Adrenal gland (tissue), 12 donors: Measurements from ENCODE around the gene PITRM1. TPM values are rescaled to one million over a fixed set of nuclear protein-coding genes. Genes with fewer than 3 reads are reported as not detected.

ENCODE experiments used
- DNase-seq, 7 donors: peaks; one replicate each; pipeline ENCODE4 v3.0.0-alpha.2; 2019 to 2020
- H3K27ac ChIP-seq, 5 donors: fragments of 200-600 bp; sonication (generic) in 4 of 5; 1 replicate in 3 of 5; 2 replicates in 2 of 5; pipeline versions ENCODE4 v1.5.1 to v1.8.0; 2016 to 2020; ENCODE audit warnings: mild to moderate bottlenecking in 1 of 5
- H3K27me3 ChIP-seq: fragments of 200-600 bp; 2 replicates; pipeline ENCODE4 v1.8.0; 2021
- H3K36me3 ChIP-seq, 2 donors: fragments of 200-600 bp; replicated peaks in 1 of 2; 1 replicate in 1 of 2; 2 replicates in 1 of 2; pipeline versions ENCODE4 v1.5.1 to v1.8.0; 2018 to 2022
- H3K4me1 ChIP-seq, 2 donors: fragments of 200-600 bp; replicated peaks in 1 of 2; 1 replicate in 1 of 2; 2 replicates in 1 of 2; pipeline versions ENCODE4 v1.5.1 to v1.8.0; 2018 to 2021
- H3K4me3 ChIP-seq, 4 donors: fragments of 200-600 bp; sonication (generic) in 3 of 4; one replicate each; pipeline ENCODE4 v1.5.1; 2016 to 2018
- H3K9me3 ChIP-seq, 3 donors: fragments of 200-600 bp; sonication (generic) in 1 of 3; replicated peaks in 1 of 3; 1 replicate in 2 of 3; 2 replicates in 1 of 3; pipeline versions ENCODE4 v1.5.1 to v1.8.0; 2016 to 2021
- POLR2A ChIP-seq, 2 donors: fragments of 450-650 bp; IDR thresholded peaks; one replicate each; pipeline ENCODE4 v1.6.1; 2017; ENCODE audit warnings: antibody characterized with exemption in 2 of 2, mild to moderate bottlenecking in 2 of 2, moderate library complexity in 1 of 2
- WGBS, 4 donors: extraction: QIAGEN DNeasy Blood & Tissue Kit in 2 of 4; methylation state at CpG; one replicate each; pipeline versions ENCODE4 v1.1.5 to v1.1.7; 2013 to 2017; 5-methylcytosine and 5-hydroxymethylcytosine counted together
- intact Hi-C, 2 donors: fragments of 100-400 bp; cut with DNase I; formaldehyde crosslinking; loops; one replicate each; pipeline versions ENCODE4 v1.14.1 to v1.15.0; 2022 to 2023
- polyA plus RNA-seq, 3 donors: library from polyadenylated mRNA; stranded (reverse); fragments of 200-250 nt in 2 of 3; fragments of 350-450 nt in 1 of 3; fragmentation: Illumina TruSeq in 1 of 3; extraction: RNeasy Lipid Tissue Mini Kit (QIAGEN cat#74804) in 1 of 3; gene quantifications; one replicate each; pipeline ENCODE4 v1.2.3, GENCODE V29; 2013 to 2014
- total RNA-seq, 9 donors: library from RNA; depleted of rRNA in 4 of 9; stranded (reverse); fragments of >200 nt in 4 of 9; fragments of 120-200 nt in 1 of 9; fragmentation: NEBNext Ultra II Directional in 1 of 9; extraction: Animal tissue kit (Norgen Biotek cat#: 25700) in 1 of 9; gene quantifications; one replicate each; pipeline versions ENCODE4 v1.1.0 to v1.2.4, GENCODE V29; 2013 to 2023
- TF ChIP-seq, protein P1 (sequence below), 6 experiments: fragments of 450-650 bp in 4 of 6; fragments of 200-600 bp in 2 of 6; sonication (generic) in 1 of 6; IDR thresholded peaks; 1 replicate in 5 of 6; 2 replicates in 1 of 6; pipeline versions ENCODE4 v1.5.1 to v1.8.0; 2016 to 2021; ENCODE audit warnings: antibody characterized with exemption in 6 of 6, mild to moderate bottlenecking in 2 of 6, moderate library complexity in 1 of 6
- donor health status: healthy with polysubstance abuse.
- donor health status: Bipolar disorder and iron deficiency.
- donor health status: DM: yes; HTN: yes; CAD: no.
- donor health status: DM: no; HTN: no; CAD: no.
- donor health status: DM: no; HTN: no; CAD: no.
- donor health status: DM: yes; HTN: yes; CAD: no.

Gene PITRM1
- total and polyA plus RNA-seq, 12 donors, result 83.0 to 204 (median 102) TPM

DNA sequence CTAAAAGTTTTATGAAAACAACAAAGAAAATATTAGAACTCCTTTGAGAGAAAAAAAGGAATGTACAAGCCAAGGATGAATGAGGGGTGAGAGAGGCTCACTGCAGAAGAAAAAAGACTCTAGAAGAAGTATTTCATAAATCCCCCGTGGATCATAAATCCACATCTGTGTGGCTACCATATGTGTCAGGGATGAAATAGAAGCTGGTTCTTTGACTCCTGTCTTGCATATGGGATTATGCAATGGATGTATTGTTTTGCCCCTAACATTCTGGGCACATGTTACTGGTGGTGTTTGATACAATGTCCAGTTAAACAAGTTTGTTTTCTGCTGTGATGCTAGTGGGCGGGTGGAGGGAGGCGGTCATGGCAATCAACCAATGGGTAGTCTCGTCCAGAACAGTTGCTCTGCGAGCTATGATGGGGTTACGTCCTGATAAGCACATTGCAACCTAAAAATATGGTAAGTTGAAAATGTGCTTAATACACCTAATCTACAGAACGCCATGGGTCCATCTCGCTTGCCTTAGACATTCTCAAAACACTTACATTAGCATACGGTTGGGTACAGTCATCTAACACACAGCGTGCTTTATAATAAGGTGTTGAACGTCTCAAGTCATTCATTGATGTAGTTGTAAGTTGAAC is 34.1 kb upstream of the PITRM1 start:
- no peak overlapping the region for H3K27ac ChIP-seq
- no peaks in the 10 kb centered on the region for H3K9me3 ChIP-seq
- H3K27me3 ChIP-seq, result peaks cover 3% of the 10 kb centered on the region
- TF ChIP-seq POLR2A (IDR thresholded peaks at IDR 0.05), result no peak
- TF ChIP-seq, protein P1, sequence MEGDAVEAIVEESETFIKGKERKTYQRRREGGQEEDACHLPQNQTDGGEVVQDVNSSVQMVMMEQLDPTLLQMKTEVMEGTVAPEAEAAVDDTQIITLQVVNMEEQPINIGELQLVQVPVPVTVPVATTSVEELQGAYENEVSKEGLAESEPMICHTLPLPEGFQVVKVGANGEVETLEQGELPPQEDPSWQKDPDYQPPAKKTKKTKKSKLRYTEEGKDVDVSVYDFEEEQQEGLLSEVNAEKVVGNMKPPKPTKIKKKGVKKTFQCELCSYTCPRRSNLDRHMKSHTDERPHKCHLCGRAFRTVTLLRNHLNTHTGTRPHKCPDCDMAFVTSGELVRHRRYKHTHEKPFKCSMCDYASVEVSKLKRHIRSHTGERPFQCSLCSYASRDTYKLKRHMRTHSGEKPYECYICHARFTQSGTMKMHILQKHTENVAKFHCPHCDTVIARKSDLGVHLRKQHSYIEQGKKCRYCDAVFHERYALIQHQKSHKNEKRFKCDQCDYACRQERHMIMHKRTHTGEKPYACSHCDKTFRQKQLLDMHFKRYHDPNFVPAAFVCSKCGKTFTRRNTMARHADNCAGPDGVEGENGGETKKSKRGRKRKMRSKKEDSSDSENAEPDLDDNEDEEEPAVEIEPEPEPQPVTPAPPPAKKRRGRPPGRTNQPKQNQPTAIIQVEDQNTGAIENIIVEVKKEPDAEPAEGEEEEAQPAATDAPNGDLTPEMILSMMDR (IDR thresholded peaks at IDR 0.05), result no peak
- no peak overlapping the region for H3K4me3 ChIP-seq
- DNase-seq, result no peak
- H3K36me3 ChIP-seq, result no peaks in the 10 kb centered on the region
- intact Hi-C loops, result no loop called here
- H3K4me1 ChIP-seq, result no peaks in the 10 kb centered on the region
- 70 to 79% (median 78%) methylated on average over 11 of the region's 11 CpGs for WGBS, 4 donors

DNA sequence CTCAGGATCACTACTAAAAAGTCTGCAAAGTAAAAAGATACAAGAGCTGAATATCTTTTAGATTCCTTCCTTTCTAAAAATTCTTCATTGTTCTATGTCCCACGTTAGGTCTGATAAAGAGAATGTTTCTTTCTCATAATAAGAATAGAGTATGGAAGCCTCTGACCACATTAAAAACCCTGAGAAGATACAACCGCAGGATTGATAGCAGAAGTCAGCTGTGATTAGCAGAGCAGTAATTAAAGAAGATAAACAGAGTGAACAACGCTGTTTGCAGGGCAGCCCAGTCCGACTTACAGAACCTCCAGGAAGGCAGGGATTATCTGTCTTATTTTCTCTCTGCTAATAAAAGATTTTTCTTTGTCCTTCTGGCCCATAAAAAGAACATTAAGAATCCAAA is 31.4 kb upstream of the PITRM1 start:
- no peaks in the 10 kb centered on the region for H3K9me3 ChIP-seq
- TF ChIP-seq POLR2A (IDR thresholded peaks at IDR 0.05), result no peak
- TF ChIP-seq, protein P1 (IDR thresholded peaks at IDR 0.05), result no peak
- intact Hi-C loops, result no loop called here
- no peaks in the 10 kb centered on the region for H3K4me1 ChIP-seq
- no peak overlapping the region for H3K27ac ChIP-seq
- H3K27me3 ChIP-seq, result peaks cover 12% of the 10 kb centered on the region
- WGBS, 4 donors, result 60 to 79% (median 71%) methylated on average over 4 of the region's 4 CpGs
- H3K4me3 ChIP-seq, result no peak overlapping the region
- DNase-seq, result no peak
- no peaks in the 10 kb centered on the region for H3K36me3 ChIP-seq

- no peak for DNase-seq
- 72 to 82% (median 80%) methylated on average over 11 of the region's 11 CpGs for WGBS, 4 donors
- Histone ChIP-seq H3K27ac (no peak overlapping the region), H3K36me3 (no peaks in the 10 kb centered on the region), H3K4me1 (no peaks in the 10 kb centered on the region), H3K9me3 (no peaks in the 10 kb centered on the region), H3K27me3 (peaks cover 13% of the 10 kb centered on the region), H3K4me3 (no peak overlapping the region)
- intact Hi-C loops, result no loop called here
- TF ChIP-seq POLR2A (IDR thresholded peaks at IDR 0.05), result no peak
- TF ChIP-seq, protein P1 (IDR thresholded peaks at IDR 0.05), result no peak
These were observed 30.6 kb upstream of the PITRM1 start for GRCh38 chr10:3203016-3203811.

DNA sequence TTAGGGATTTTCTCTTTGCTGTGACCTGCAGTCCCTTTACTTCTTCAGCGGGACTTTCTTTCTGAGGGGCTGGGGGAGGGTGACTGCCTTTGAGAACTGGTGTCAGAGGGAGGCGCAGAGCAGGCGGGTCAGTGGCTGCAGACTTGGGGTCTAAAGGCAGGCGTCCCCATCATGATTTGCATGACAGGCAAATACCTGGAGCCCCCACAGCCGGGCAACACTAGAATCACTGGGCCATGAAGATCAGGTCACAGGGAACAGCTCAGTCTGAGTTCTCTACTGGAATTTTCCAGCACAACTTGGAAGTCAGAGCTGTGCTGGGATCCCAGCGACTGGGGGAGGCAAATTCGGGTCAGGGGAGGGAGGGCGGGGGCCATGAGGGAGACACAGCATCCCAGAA is 29.2 kb upstream of the PITRM1 start:
- TF ChIP-seq POLR2A (IDR thresholded peaks at IDR 0.05), result no peak
- WGBS, 4 donors, result 49 to 72% (median 69%) methylated on average over 4 to 8 of the region's 8 CpGs
- no peaks in the 10 kb centered on the region for H3K36me3 ChIP-seq
- peaks cover 3 to 11% of the 10 kb centered on the region in 2 donors for H3K4me1 ChIP-seq
- H3K9me3 ChIP-seq, result no peaks in the 10 kb centered on the region
- intact Hi-C loops, result no loop called here
- H3K4me3 ChIP-seq, result no peak overlapping the region
- peaks cover 13% of the 10 kb centered on the region for H3K27me3 ChIP-seq
- DNase-seq, result no peak
- H3K27ac ChIP-seq, result no peak overlapping the region
